Neuron (in vitro differentiated cells): ENCODE measurements around the gene RNF112.
"Not testable (repeated sequence)": the region's sequence is repeated elsewhere in the genome, so short reads cannot be mapped to it uniquely, and the experiment has no call there.

Experiments
- H2AFZ ChIP-seq: one replicate; pipeline ENCODE4 v1.6.1; 2013; ENCODE audit warnings: low read depth, mild to moderate bottlenecking, inconsistent platforms, low read length, moderate library complexity
- H3K27me3 ChIP-seq: one replicate; pipeline ENCODE4 v1.6.1; 2013; ENCODE audit warnings: low read length; ENCODE audit not compliant: insufficient read depth
- H3K36me3 ChIP-seq: one replicate; pipeline ENCODE4 v1.6.1; 2013; ENCODE audit warnings: low read length; ENCODE audit not compliant: insufficient read depth
- H3K4me1 ChIP-seq: one replicate; pipeline ENCODE4 v1.6.1; 2013; ENCODE audit warnings: low read length; ENCODE audit not compliant: insufficient read depth
- H3K4me3 ChIP-seq: 2 replicates; pipeline ENCODE4 v1.5.1; 2013; ENCODE audit warnings: mild to moderate bottlenecking, low read length, moderate library complexity
- H3K9me3 ChIP-seq: one replicate; pipeline ENCODE4 v1.6.1; 2013; ENCODE audit warnings: low read length

RNF112 gene

GRCh38 chr17:19442731-19443130 lies 31.7 kb downstream of the RNF112 start:
- no peak overlapping the region for H3K4me3 ChIP-seq

GRCh38 chr17:19443148-19443547 lies 32.1 kb downstream of the RNF112 start:
- Histone ChIP-seq H3K4me3 (no peak overlapping the region), H3K27me3 (peaks cover 4% of the 10 kb centered on the region), H3K4me1 (no peaks in the 10 kb centered on the region), H3K36me3 (no peaks in the 10 kb centered on the region), H2AFZ (no peak overlapping the region), H3K9me3 (peaks cover 5% of the 10 kb centered on the region)

More at GRCh38 chr17:19442731-19443130, 31.7 kb downstream of the RNF112 start:
- H3K4me1 ChIP-seq: no peaks in the 10 kb centered on the region
- no peak overlapping the region for H2AFZ ChIP-seq
- H3K36me3 ChIP-seq: no peaks in the 10 kb centered on the region
- H3K27me3 ChIP-seq: peaks cover 3% of the 10 kb centered on the region
- H3K9me3 ChIP-seq: peaks cover 5% of the 10 kb centered on the region

GRCh38 chr17:19445105-19445504 lies 34.1 kb downstream of the RNF112 start:
- H3K9me3 ChIP-seq: peaks cover 5% of the 10 kb centered on the region
- H2AFZ ChIP-seq: no peak overlapping the region
- H3K36me3 ChIP-seq: no peaks in the 10 kb centered on the region
- no peak overlapping the region for H3K4me3 ChIP-seq
- peaks cover 6% of the 10 kb centered on the region for H3K27me3 ChIP-seq
- H3K4me1 ChIP-seq: no peaks in the 10 kb centered on the region

- not testable (repeated sequence) for H3K27me3 ChIP-seq, H3K4me1 ChIP-seq, H3K9me3 ChIP-seq, H3K36me3 ChIP-seq, H3K4me3 ChIP-seq, H2AFZ ChIP-seq
Measured at GRCh38 chr17:19446577-19446976, 35.5 kb downstream of the RNF112 start.

GRCh38 chr17:19447085-19447583 lies 36.1 kb downstream of the RNF112 start:
- Histone ChIP-seq H3K9me3 (peaks cover 5% of the 10 kb centered on the region), H3K36me3 (no peaks in the 10 kb centered on the region), H3K4me3 (no peak overlapping the region), H3K27me3 (peaks cover 6% of the 10 kb centered on the region), H3K4me1 (no peaks in the 10 kb centered on the region), H2AFZ (peak overlapping the region; percentile 12)

GRCh38 chr17:19448341-19449268 lies 37.6 kb downstream of the RNF112 start:
- Histone ChIP-seq H3K36me3 (no peaks in the 10 kb centered on the region), H3K9me3 (no peaks in the 10 kb centered on the region), H3K4me1 (no peaks in the 10 kb centered on the region), H2AFZ (no peak overlapping the region), H3K4me3 (no peak overlapping the region), H3K27me3 (peaks cover 6% of the 10 kb centered on the region)

GRCh38 chr17:19449656-19450055 lies 38.6 kb downstream of the RNF112 start:
- Histone ChIP-seq H3K4me1 (no peaks in the 10 kb centered on the region), H2AFZ (no peak overlapping the region), H3K9me3 (no peaks in the 10 kb centered on the region), H3K27me3 (peaks cover 6% of the 10 kb centered on the region), H3K4me3 (no peak overlapping the region), H3K36me3 (no peaks in the 10 kb centered on the region)

GRCh38 chr17:19453296-19453695 lies 42.3 kb downstream of the RNF112 start:
- no peaks in the 10 kb centered on the region for H3K4me1 ChIP-seq
- H2AFZ ChIP-seq: no peak overlapping the region
- H3K36me3 ChIP-seq: no peaks in the 10 kb centered on the region
- H3K4me3 ChIP-seq: no peak overlapping the region
- no peaks in the 10 kb centered on the region for H3K9me3 ChIP-seq
- peaks cover 15% of the 10 kb centered on the region for H3K27me3 ChIP-seq

GRCh38 chr17:19454074-19454473 lies 43.0 kb downstream of the RNF112 start:
- Histone ChIP-seq H2AFZ (no peak overlapping the region), H3K9me3 (no peaks in the 10 kb centered on the region), H3K4me3 (no peak overlapping the region), H3K4me1 (no peaks in the 10 kb centered on the region), H3K27me3 (peaks cover 14% of the 10 kb centered on the region), H3K36me3 (no peaks in the 10 kb centered on the region)

- Histone ChIP-seq H3K9me3 (no peaks in the 10 kb centered on the region), H3K27me3 (peaks cover 12% of the 10 kb centered on the region), H2AFZ (no peak overlapping the region), H3K4me3 (no peak overlapping the region), H3K36me3 (no peaks in the 10 kb centered on the region), H3K4me1 (no peaks in the 10 kb centered on the region)
Measured at GRCh38 chr17:19456016-19456927, 45.2 kb downstream of the RNF112 start.

- H2AFZ ChIP-seq: no peak overlapping the region
- H3K4me1 ChIP-seq: no peaks in the 10 kb centered on the region
- H3K9me3 ChIP-seq: no peaks in the 10 kb centered on the region
- H3K36me3 ChIP-seq: no peaks in the 10 kb centered on the region
- peaks cover 12% of the 10 kb centered on the region for H3K27me3 ChIP-seq
- H3K4me3 ChIP-seq: no peak overlapping the region
Measured at GRCh38 chr17:19457046-19457445, 46.0 kb downstream of the RNF112 start.

GRCh38 chr17:19457830-19458271 lies 46.8 kb downstream of the RNF112 start:
- H3K4me1 ChIP-seq: no peaks in the 10 kb centered on the region
- H3K27me3 ChIP-seq: peaks cover 12% of the 10 kb centered on the region
- no peaks in the 10 kb centered on the region for H3K9me3 ChIP-seq
- no peak overlapping the region for H2AFZ ChIP-seq
- no peaks in the 10 kb centered on the region for H3K36me3 ChIP-seq
- H3K4me3 ChIP-seq: no peak overlapping the region

- H3K36me3 ChIP-seq, H3K4me1 ChIP-seq, H3K4me3 ChIP-seq, H3K9me3 ChIP-seq, H2AFZ ChIP-seq: not testable (repeated sequence)
- H3K27me3 ChIP-seq: peaks cover 12% of the 10 kb centered on the region
Measured at GRCh38 chr17:19458481-19458880, 47.4 kb downstream of the RNF112 start.
